NK-92 (cell line): ENCODE data around the gene AK9.

Experiments
- DNase-seq: peaks from one replicate; lab custom pipeline; 2025; ENCODE audit not compliant: unreplicated experiment; lab: John Stamatoyannopoulos, UW

AK9 gene

DNA sequence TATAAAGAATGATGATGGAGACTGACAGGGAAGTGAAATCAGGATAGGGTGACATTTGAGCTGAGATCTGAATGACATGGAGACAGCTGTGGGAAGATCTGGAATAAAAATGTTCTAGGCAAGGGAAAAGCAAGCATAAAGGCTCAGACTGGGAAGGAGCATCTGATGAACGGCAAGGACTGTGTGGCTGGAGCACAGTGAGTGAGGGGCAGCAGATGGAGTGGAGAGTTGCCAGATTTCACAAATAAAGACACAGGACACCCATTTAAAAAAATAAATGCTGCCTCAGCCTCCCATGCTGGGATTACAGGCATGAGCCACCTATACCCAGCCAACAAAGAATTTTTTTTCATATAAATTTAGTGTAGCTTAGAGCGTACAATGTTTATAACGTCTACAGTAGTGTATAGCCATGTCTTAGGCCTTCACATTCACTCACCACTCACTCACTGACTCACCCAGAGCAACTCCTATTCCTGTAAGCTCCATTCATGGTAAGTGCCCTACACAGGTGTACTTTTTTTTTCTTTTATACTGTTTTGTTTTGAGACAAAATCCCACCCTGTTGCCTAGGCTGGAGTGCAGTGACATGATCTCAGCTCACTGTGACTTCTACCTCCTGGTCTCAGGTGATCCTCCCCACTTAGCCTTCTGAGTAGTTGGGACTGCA is 205.6 kb downstream of the AK9 start:
- DNase-seq = no peak

DNA sequence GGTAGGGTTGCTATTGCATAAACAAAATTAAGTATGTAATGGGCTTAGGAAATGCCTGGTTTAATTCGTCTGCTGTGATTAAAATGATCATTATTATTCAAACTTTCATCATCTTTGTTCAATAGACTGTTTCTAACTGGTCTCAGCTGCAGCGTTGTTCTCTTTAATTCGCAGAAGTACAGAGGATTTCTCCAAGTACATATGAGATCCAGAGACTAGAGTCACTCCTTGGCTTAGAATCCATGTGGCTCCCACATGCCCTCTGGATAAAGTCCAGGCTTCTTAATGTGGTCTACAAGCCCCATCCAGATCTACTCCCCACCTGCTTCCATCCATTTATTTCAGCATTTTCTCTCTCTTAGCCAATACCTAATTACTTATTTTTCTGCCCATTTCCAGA is 206.9 kb downstream of the AK9 start:
- DNase-seq = no peak

DNA sequence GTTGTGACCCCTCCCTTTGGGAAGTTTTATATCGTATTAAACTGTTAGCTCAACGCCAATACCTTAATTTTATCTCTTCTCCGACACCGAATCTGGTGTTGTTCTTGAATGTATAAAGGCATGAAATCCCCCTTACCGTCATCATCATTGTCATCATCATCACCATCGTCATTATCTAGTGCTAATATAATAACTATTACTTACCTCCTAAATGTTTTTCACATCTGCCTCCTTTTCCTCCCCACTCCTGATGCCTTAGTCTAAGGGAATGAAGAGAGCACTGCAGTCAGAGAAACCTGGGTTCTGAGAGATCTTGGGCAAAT is 207.3 kb downstream of the AK9 start:
- no peak for DNase-seq

GRCh38 chr6:109482905-109483734 is 207.9 kb downstream of the AK9 start, which contains the start of gene ZBTB24:
Gene ZBTB24 (minus strand): TSS chr6:109483219. CDS start chr6:109482026, 1,193 bp downstream.
- DNase-seq = peak; percentile 43

GRCh38 chr6:109480993-109481480 is 210.0 kb downstream of the AK9 start:
- no peak for DNase-seq

DNA sequence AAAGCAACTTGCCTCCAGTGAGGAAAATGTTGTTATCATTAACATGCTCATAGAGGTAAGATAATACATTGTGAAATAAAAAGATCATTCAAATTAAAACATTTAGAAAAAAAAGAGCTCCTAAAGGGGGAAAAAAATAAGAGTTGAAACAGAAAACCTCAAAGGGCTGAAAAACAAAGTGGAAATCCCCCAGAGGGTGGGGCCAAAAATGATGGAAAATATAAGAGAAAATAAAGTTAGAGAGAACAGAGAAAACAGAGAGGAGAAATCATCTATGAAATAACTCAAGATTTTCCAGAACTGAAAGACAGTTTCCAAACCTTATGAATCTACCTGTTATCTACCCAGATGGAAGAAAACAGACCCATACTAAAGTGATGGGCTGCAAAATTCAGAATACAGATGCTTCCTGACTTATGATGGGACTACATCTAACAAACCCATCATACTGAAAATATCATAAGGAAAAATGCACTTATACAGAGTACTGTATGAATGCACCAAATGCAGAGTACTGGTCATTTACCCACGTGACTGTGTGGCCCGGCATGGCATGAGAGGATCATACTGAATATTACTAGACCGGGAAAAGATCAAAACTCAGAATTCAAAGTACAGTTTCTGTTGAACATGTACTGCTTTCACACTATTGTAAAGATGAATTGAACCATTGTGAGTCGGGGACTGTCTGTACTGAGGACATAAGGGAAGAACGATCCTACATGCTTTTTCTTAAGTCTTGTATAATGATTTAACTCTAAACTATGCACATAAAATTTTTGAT is 212.0 kb downstream of the AK9 start:
- DNase-seq = no peak

- DNase-seq = no peak
Measured at GRCh38 chr6:109478222-109478805, 212.7 kb downstream of the AK9 start.

- DNase-seq = no peak
Measured at GRCh38 chr6:109477725-109478124, 213.3 kb downstream of the AK9 start.

DNA sequence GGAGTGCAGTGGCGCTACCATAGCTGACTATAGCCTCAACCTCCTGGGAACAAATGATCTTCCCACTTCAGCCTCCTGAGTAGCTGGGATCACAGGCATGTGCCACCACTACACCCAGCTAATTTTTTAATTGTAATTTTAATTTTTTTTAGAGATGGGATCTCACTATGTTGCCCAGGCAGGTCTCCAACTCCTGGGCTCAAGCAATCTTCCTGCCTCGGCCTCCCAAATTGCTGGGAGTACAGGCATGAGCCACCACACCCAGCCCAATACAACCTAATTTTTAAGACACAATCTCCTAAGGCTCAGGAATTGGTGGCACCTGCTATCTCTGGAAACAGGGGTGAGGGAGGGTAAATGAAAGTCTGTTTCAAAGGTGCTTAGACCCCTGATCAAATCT is 213.8 kb downstream of the AK9 start:
- DNase-seq = no peak

DNA sequence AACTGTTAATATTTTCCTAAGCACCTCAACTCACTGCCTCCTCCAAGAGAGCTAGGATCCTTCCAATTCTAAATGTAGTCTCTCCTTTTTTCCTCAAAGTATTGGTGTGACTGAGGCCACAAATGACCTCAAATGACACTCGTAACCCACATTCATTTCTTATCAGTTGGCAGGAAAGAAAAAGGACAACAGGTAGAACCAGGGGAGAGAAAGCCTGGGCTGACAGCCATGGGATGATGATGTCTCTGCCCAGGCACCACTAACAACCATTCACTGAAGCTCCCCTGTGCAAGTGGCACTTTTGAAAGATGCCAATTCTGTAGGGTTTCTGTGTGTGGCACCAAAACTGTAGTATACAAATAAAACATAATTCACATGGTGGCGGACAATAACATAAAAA is 215.4 kb downstream of the AK9 start:
- DNase-seq = no peak

DNA sequence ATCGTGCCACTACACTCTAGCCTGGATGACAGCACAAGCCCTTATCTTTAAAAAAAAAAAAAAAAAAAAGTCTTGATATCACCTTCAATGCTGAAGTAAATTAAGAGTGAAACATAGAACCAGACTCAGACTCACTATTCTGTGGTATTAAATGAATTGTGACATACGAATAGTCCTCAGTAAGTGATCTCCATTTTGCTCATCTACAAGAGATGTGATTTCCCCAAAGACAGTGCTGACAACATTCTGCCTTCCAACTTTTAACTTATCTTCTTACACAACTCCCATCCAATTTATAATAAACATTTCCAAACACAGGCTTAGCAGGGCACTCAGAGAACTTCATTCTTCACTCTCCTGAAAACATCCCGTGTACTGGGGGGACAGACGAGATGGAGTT is 216.0 kb downstream of the AK9 start:
- DNase-seq = no peak

GRCh38 chr6:109473120-109473519 is 217.9 kb downstream of the AK9 start:
- DNase-seq = no peak

DNA sequence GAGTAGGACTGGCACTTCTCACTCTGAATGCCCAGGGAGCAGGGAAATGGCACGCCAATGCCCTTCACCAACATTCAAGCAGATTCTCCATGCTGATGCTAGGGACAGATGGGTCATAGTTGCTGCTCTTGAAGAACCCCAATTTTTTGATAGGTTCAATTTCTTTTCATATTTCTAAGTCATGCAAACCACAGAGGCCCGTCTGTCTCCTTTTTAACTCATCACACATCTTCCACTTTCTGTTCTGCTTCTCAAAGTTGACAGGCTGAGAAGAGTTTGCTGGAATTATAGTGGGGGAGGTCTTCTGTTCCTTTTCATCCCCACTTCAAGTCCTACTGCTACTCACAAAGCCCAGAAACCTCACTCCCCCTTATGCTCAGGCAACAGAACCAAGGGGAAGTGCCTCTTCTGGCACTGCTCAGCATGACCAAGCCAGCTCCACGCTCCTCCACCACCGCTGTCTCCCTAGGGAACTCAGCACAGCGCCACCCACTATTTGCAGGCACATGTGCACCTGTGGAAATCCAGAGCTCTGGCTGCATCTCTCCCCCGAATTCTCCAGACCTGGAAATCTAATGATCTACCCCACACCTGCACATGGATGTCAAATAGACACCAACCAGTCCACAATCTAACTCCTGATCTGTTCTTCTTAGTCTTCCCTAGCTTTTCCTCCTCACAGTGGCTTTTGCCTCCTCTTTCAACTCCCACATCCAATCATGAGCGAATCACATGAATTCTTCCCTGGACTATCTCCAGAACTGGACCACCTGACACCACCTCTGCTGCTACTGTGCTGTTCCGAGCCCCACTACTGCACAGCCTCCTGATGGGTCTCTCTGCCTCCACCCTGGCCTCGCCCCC is 218.6 kb downstream of the AK9 start:
- no peak for DNase-seq

DNA sequence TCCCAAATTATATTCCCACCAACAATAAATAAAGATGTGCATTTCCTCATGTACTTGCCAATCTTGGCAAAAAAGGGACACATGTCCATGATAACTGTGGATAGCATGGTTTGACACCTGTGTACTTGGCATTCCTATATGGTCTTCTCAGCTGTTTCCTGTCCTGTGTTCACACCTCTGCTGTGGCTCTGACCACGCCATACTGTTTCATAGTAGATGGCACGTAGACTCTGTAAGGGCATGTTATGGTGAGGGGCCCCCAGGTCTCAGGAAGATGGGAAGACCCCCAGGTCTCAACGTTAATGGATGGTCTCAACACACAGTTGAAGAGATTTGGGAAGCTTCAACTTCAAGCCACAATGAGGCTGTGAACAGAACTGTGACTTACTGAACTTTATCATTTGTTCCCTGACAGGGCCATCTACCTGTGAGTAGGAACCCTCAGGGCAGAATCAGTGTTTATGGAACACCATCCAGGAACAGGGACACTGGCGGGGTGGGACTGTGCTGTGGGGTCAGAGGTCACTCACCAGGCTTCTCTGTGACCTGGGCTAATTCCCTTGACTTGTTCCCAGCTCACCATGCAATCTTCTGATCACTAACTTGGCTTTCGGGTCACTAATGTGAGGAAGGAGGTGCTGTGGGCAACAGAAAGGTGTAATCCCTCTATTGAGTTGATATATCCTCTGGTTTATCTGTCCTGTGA is 219.7 kb downstream of the AK9 start:
- no peak for DNase-seq

- no peak for DNase-seq
Measured at GRCh38 chr6:109469591-109470189, 221.3 kb downstream of the AK9 start.

DNA sequence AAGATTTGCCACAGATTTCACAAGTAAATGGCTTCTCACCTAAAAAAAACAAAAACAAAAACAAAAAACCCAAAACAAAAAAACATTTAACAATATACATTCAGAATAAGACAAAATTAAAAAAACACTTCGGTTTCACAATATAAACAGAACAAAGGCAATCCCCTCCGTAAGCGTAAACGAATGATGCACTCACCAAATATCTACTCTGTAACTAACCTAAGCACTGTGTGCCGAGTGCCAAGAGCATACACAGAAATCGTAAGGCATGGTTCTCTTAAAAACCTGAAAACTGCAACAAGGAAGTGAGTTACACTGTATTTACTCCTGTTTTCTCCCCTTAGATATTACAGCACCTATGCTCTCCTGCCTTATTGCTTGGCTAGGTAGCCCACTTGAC is 223.3 kb downstream of the AK9 start:
- no peak for DNase-seq

DNA sequence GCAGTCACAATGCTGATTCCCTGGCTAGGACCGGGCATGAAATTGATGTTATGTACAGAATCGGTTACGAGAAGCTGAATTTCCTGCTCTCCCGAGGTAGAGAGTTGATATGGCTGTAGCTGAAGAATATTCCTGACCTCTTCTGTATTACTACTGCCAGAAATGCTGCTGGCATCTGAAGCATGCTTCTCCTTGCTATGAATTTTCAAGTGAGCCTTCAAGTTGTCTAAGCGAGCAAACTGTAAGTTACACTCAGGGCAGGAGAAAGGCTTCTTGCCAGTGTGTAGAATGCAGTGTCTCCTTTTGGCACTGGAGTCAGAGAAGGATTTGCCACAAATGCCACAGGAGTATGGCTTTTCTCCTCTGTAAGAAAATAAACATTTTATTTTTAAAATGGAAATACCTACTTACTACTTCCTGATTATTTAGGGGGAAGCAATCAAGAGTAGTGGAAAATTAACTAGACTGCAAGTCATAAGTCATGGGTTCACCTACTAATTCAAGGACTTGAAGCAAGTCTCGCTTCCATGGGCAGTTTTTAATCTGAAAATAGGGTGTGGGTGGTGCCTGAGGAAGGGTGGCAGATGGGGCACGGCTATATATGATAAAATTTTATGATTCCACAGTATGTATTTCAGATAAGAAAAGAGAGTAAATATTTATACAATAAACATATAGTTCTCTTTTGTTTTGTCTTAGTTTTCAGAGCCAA is 224.6 kb downstream of the AK9 start:
- no peak for DNase-seq

DNA sequence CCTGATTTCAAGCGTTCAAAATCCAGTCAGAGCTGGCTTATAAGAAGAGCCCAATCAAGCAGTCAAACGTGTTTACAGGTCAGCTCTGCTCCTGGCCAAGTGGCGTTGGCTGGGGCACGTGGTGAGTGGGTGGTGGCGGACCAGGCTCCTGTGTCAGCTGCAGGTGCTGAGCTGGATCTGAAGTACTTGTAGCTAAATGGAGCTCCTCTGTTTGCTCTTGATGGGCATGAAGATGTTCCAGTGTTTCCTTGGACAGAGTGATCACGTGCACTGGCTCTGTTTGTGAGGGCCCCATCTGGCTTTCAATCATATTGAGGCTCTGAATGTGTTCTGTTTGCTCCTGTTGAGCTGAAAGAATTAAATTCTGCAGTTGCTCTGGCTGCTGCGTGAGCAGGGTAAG is 225.2 kb downstream of the AK9 start:
- DNase-seq = no peak
